Ovary (tissue), 9 donors: ENCODE measurements around the gene IGFL4. TPM values are rescaled to one million over a fixed set of nuclear protein-coding genes. Genes with fewer than 3 reads are reported as not detected.

ENCODE experiments used
- DNase-seq, 5 donors: peaks; one replicate each; pipeline ENCODE4 v3.0.0-alpha.2; 2019 to 2020
- H3K27ac ChIP-seq, 2 donors: fragments of 200-600 bp; one replicate each; pipeline versions ENCODE4 v1.5.1 to v1.8.0; 2019 to 2022
- H3K27me3 ChIP-seq: fragments of 200-600 bp; one replicate; pipeline ENCODE4 v1.8.0; 2022
- H3K36me3 ChIP-seq: fragments of 200-600 bp; sonication (generic); one replicate; pipeline ENCODE4 v1.5.1; 2019
- H3K4me1 ChIP-seq: one replicate; pipeline ENCODE4 v1.8.1; 2013; ENCODE audit warnings: mild to moderate bottlenecking, moderate library complexity; ENCODE audit not compliant: insufficient read depth
- H3K4me3 ChIP-seq: fragments of 200-600 bp; sonication (generic); one replicate; pipeline ENCODE4 v1.5.1; 2017
- H3K9me3 ChIP-seq, 2 donors: fragments of 200-600 bp in 1 of 2; sonication (generic) in 1 of 2; one replicate each; pipeline versions ENCODE4 v1.5.1 to v1.8.1; 2013 to 2019; ENCODE audit warnings: mild to moderate bottlenecking in 1 of 2, moderate library complexity in 1 of 2
- CTCF ChIP-seq, 3 donors: fragments of 450-650 bp in 2 of 3; fragments of 200-600 bp in 1 of 3; IDR thresholded peaks; one replicate each; pipeline versions ENCODE4 v1.5.1 to v1.8.0; 2016 to 2022; ENCODE audit warnings: antibody characterized with exemption in 3 of 3, mild to moderate bottlenecking in 1 of 3
- EP300 ChIP-seq: sonication (generic); formaldehyde crosslinking; IDR thresholded peaks from one replicate; pipeline ENCODE4 v1.6.1; 2017; ENCODE audit warnings: antibody characterized with exemption
- POLR2A ChIP-seq: fragments of 450-650 bp; IDR thresholded peaks from one replicate; pipeline ENCODE4 v1.6.1; 2017; ENCODE audit warnings: antibody characterized with exemption, mild to moderate bottlenecking, moderate library complexity
- WGBS, 3 donors: extraction: QIAGEN DNeasy Blood & Tissue Kit in 1 of 3; methylation state at CpG; one replicate each; pipeline versions ENCODE4 v1.1.5 to v1.1.7; 2013 to 2017; 5-methylcytosine and 5-hydroxymethylcytosine counted together
- intact Hi-C, 4 donors: fragments of 100-400 bp; cut with DNase I; formaldehyde crosslinking; loops; one replicate each; pipeline versions ENCODE4 v1.11.0 to v1.15.1; 2022 to 2023
- polyA plus RNA-seq, 2 donors: library from polyadenylated mRNA; stranded (reverse); fragments of 200-250 nt in 1 of 2; fragments of 350-450 nt in 1 of 2; fragmentation: Illumina TruSeq in 1 of 2; extraction: RNeasy Lipid Tissue Mini Kit (QIAGEN cat#74804) in 1 of 2; gene quantifications; one replicate each; pipeline ENCODE4 v1.2.3, GENCODE V29; 2013 to 2014
- total RNA-seq, 7 donors: library from RNA; depleted of rRNA in 2 of 7; stranded (reverse); fragments of >200 nt in 2 of 7; fragmentation: NEBNext Ultra II Directional in 3 of 7; extraction: Animal tissue kit (Norgen Biotek cat#: 25700) in 3 of 7; gene quantifications; one replicate each; pipeline versions ENCODE4 v1.1.0 to v1.2.4, GENCODE V29; 2016 to 2023
- donor health status: DM: no; HTN: no; CAD: no; lungs with moderate emphysema.
- donor health status: DM: no; HTN: no; CAD: no.
- donor health status: Bipolar disorder and iron deficiency.
- donor health status: DM: yes; HTN: yes; CAD: no.
- donor health status: DM: no; HTN: no; CAD: no.
- donor health status: DM: yes; HTN: yes; CAD: no.

The IGFL4 gene
- total and polyA plus RNA-seq, 9 donors = not detected

GRCh38 chr19:46085888-46086287, 45.1 kb upstream of the IGFL4 start:
- 36 to 48% (median 47%) methylated on average over 1 of the region's 1 CpG for WGBS, 3 donors
- no peaks in the 10 kb centered on the region for H3K27me3 ChIP-seq

GRCh38 chr19:46082728-46083050, 41.9 kb upstream of the IGFL4 start:
- Histone ChIP-seq H3K27ac (no peak overlapping the region), H3K9me3 (peaks cover 0 to 5% of the 10 kb centered on the region in 2 donors), H3K4me3 (no peak overlapping the region), H3K36me3 (no peaks in the 10 kb centered on the region), H3K27me3 (no peaks in the 10 kb centered on the region), H3K4me1 (no peaks in the 10 kb centered on the region)
- intact Hi-C loops = loop anchor here in 1 of 4 donors (10.0 kb wide), 1 partner anchor 182 kb away; no protein-coding TSS in a partner anchor
- 59 to 68% (median 59%) methylated on average over 2 of the region's 2 CpGs for WGBS, 3 donors
- TF ChIP-seq POLR2A = no peak
- TF ChIP-seq EP300 = no peak
- no peak for TF ChIP-seq CTCF (IDR thresholded peaks at IDR 0.05)
- DNase-seq = no peak

More at GRCh38 chr19:46085888-46086287, 45.1 kb upstream of the IGFL4 start:
- H3K36me3 ChIP-seq = no peaks in the 10 kb centered on the region
- intact Hi-C loops = loop anchor here in 1 of 4 donors (10.0 kb wide), 1 partner anchor 179 kb away; no protein-coding TSS in a partner anchor
- H3K27ac ChIP-seq = no peak overlapping the region
- DNase-seq = no peak
- no peak for TF ChIP-seq POLR2A
- no peak for TF ChIP-seq EP300
- no peak for TF ChIP-seq CTCF (IDR thresholded peaks at IDR 0.05)
- H3K4me3 ChIP-seq = no peak overlapping the region
- H3K9me3 ChIP-seq = no peaks in the 10 kb centered on the region
- no peaks in the 10 kb centered on the region for H3K4me1 ChIP-seq

- no peaks in the 10 kb centered on the region for H3K27me3 ChIP-seq
- H3K4me1 ChIP-seq = peaks cover 3% of the 10 kb centered on the region
- 42 to 53% (median 49%) methylated on average over 4 of the region's 4 CpGs for WGBS, 3 donors
- H3K27ac ChIP-seq = no peak overlapping the region
- intact Hi-C loops = loop anchor here in 1 of 4 donors (10.0 kb wide), 1 partner anchor 183 kb away; no protein-coding TSS in a partner anchor
- no peak overlapping the region for H3K4me3 ChIP-seq
- H3K36me3 ChIP-seq = no peaks in the 10 kb centered on the region
- H3K9me3 ChIP-seq = peaks cover 0 to 5% of the 10 kb centered on the region in 2 donors
- DNase-seq = no peak
- TF ChIP-seq EP300 = no peak
- no peak for TF ChIP-seq POLR2A
- TF ChIP-seq CTCF (IDR thresholded peaks at IDR 0.05) = peak in 1 of 3 donors; percentile 24
Measured at GRCh38 chr19:46081928-46082727, 41.3 kb upstream of the IGFL4 start.

- Histone ChIP-seq H3K9me3 (peaks cover 0 to 5% of the 10 kb centered on the region in 2 donors), H3K27me3 (peaks cover 3% of the 10 kb centered on the region), H3K36me3 (no peaks in the 10 kb centered on the region), H3K27ac (no peak overlapping the region), H3K4me1 (peaks cover 3% of the 10 kb centered on the region), H3K4me3 (no peak overlapping the region)
- intact Hi-C loops = loop anchor here in 1 of 4 donors (10.0 kb wide), 1 partner anchor 184 kb away; no protein-coding TSS in a partner anchor
- DNase-seq = peak in 2 of 5 donors; percentile 24 to 44
- WGBS, 3 donors = 10 to 19% (median 11%) methylated on average over 3 of the region's 3 CpGs
- TF ChIP-seq EP300 (no peak), CTCF (IDR thresholded peaks at IDR 0.05) (no peak), POLR2A (no peak)
Measured at GRCh38 chr19:46080561-46080960, 39.8 kb upstream of the IGFL4 start.
